CD4-positive, CD25-positive, alpha-beta regulatory T cell (primary cell): Measurements from ENCODE around the gene BCAN. TPM values are rescaled to one million over a fixed set of nuclear protein-coding genes. Genes with fewer than 3 reads are reported as not detected.

Experiments used
- ATAC-seq, 2 donors: fragments of 150-1000 bp; cut with Tn5 transposase; one replicate each; pipeline ENCODE4 v1.10.0; 2021; ENCODE audit warnings: low read depth in 2 of 2, moderate number of reproducible peaks in 2 of 2, moderate library complexity in 1 of 2
- DNase-seq, 3 donors: peaks; one replicate each; pipeline versions ENCODE4 v3.0.0 to v3.0.0-alpha.2; 2012 to 2022; ENCODE audit warnings: mixed read lengths in 1 of 3
- H3K27ac ChIP-seq: one replicate; pipeline ENCODE4 v1.7.0; 2013; ENCODE audit warnings: mild to moderate bottlenecking, low read length; ENCODE audit not compliant: insufficient read depth, poor library complexity, severe bottlenecking
- H3K27me3 ChIP-seq: one replicate; pipeline ENCODE4 v1.7.0; 2013; ENCODE audit warnings: low read length; ENCODE audit not compliant: control insufficient read depth, insufficient read depth
- H3K36me3 ChIP-seq: one replicate; pipeline ENCODE4 v1.7.0; 2013; ENCODE audit warnings: mild to moderate bottlenecking, low read length, moderate library complexity; ENCODE audit not compliant: control insufficient read depth, insufficient read depth
- H3K4me1 ChIP-seq: 2 replicates; pipeline ENCODE4 v1.7.0; 2013; ENCODE audit warnings: mild to moderate bottlenecking, low read length; ENCODE audit not compliant: insufficient read depth, control insufficient read depth, poor library complexity, severe bottlenecking
- H3K4me3 ChIP-seq: one replicate; pipeline ENCODE4 v1.7.0; 2013; ENCODE audit warnings: low read depth, mild to moderate bottlenecking, low read length, moderate library complexity
- H3K9me3 ChIP-seq, 2 experiments: 1 replicate in 1 of 2; 2 replicates in 1 of 2; pipeline ENCODE4 v1.7.0; 2013; ENCODE audit warnings: low read length in 2 of 2, mild to moderate bottlenecking in 1 of 2, moderate library complexity in 1 of 2; ENCODE audit not compliant: control insufficient read depth in 2 of 2
- H3K27ac Mint-ChIP-seq, 3 donors: one replicate each; pipeline ENCODE4 v1.8.0; 2020 to 2022; ENCODE audit warnings: mild to moderate bottlenecking in 3 of 3, mixed read lengths in 3 of 3, moderate library complexity in 2 of 3
- H3K27me3 Mint-ChIP-seq: one replicate; pipeline ENCODE4 v1.8.0; 2022; ENCODE audit warnings: mild to moderate bottlenecking, mixed read lengths
- H3K36me3 Mint-ChIP-seq: one replicate; pipeline ENCODE4 v1.8.0; 2020; ENCODE audit warnings: mixed read lengths
- H3K4me1 Mint-ChIP-seq, 4 donors: one replicate each; pipeline ENCODE4 v1.8.0; 2020 to 2022; ENCODE audit warnings: mixed read lengths in 4 of 4, mild to moderate bottlenecking in 1 of 4
- H3K4me3 Mint-ChIP-seq, 4 donors: one replicate each; pipeline ENCODE4 v1.8.0; 2020 to 2022; ENCODE audit warnings: mild to moderate bottlenecking in 4 of 4, mixed read lengths in 4 of 4, moderate library complexity in 3 of 4
- H3K9me3 Mint-ChIP-seq, 7 donors: one replicate each; pipeline ENCODE4 v1.8.0; 2020 to 2022; ENCODE audit warnings: mixed read lengths in 7 of 7, mild to moderate bottlenecking in 3 of 7, moderate library complexity in 2 of 7
- polyA plus RNA-seq, 4 donors: library from polyadenylated mRNA; unstranded; fragments of 300-500 nt; fragmentation: Illumina TruSeq; gene quantifications; one replicate each; pipeline ENCODE4 v1.2.3, GENCODE V29; 2021
- total RNA-seq: library from RNA; stranded (reverse); gene quantifications from one replicate; pipeline ENCODE4 v1.2.3, GENCODE V29; 2022

Gene BCAN
- total and polyA plus RNA-seq, 5 donors from 2014 or later: not detected

DNA sequence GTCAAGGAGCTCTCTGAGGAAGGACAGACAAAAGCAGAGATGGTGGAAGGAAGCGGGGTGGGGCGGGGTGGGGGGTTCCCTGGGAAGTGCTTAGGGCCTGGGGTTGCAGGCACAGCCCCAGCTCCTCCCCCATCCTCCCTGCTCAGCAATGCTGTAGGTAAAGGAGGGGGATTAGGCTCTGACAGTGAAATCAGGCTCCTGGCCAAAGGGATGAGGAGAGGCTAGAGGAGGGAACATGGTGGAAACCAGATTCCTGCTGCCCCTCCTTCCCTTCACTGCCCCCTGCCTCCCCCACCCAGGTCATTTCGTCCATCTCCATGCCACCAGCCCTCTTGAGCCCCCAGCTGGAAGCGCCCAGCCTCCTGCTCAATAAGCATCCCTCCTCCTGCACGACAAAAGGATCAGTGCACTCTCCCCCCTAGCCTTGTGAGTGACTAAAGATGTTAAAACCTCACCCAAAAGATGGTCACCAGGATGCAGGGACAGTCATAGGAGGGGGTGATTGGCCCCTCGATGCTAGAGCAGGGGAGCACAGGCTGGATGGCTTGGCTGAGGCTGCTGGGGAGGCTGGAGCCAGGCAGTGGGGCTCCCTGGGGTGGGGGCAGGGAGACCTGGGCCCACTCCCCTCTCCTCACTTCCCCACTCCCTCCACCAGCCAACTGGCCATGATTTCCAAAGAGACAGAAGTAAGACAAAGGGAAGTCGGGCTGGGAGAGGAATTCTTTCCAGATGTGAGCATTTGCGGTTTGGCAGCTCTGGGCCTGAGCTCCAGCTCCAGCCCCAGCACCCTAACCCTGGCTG, 65.7 kb downstream of the BCAN start:
- Histone ChIP-seq H3K27ac (no peak overlapping the region), H3K27me3 (peaks cover 9% of the 10 kb centered on the region), H3K9me3 (no peaks in the 10 kb centered on the region), H3K4me1 (peaks cover 31% of the 10 kb centered on the region), H3K4me3 (no peak overlapping the region), H3K36me3 (no peaks in the 10 kb centered on the region)
- Mint-ChIP-seq H3K4me1 (peaks cover 0 to 39% (median 17%) of the 10 kb centered on the region in 4 donors), H3K27me3 (peaks cover 38% of the 10 kb centered on the region), H3K36me3 (no peaks in the 10 kb centered on the region), H3K27ac (peak overlapping the region in 2 of 3 donors; percentile 74 to 94), H3K9me3 (no peaks in the 10 kb centered on the region), H3K4me3 (peak overlapping the region; percentile 80 to 88 (median 84))
- no peak for ATAC-seq
- no peak for DNase-seq

DNA sequence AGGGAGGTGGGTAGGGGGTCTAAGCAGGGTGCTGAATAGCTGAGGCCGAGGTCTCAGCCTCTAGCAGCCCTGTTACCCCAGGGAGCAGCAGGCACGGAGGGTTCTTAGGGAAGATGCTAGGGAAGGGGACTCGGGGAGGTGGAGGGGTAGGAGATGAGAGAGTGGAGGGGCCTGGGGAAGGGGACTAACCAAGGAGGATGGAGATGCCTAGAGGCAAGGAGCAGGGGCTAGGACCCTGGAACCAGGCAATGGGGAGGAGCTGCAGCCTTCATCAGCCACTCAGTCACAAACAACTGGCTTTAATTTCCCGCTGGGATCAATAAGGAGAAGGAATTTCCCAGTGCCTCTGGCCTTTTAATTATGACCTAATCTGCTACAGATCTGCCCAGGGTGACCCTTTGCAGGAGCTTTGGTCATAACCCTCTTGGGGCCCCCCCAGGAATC, 66.3 kb downstream of the BCAN start:
- Mint-ChIP-seq H3K27me3 (peaks cover 31% of the 10 kb centered on the region), H3K9me3 (no peaks in the 10 kb centered on the region), H3K36me3 (no peaks in the 10 kb centered on the region), H3K4me1 (peaks cover 0 to 39% (median 17%) of the 10 kb centered on the region in 4 donors), H3K4me3 (peak overlapping the region in 2 of 4 donors; percentile 69 to 80), H3K27ac (peak overlapping the region in 2 of 3 donors; percentile 74 to 80)
- no peak for DNase-seq
- H3K9me3 ChIP-seq: no peaks in the 10 kb centered on the region
- no peak overlapping the region for H3K27ac ChIP-seq
- H3K4me1 ChIP-seq: peaks cover 31% of the 10 kb centered on the region
- ATAC-seq: no peak
- peaks cover 9% of the 10 kb centered on the region for H3K27me3 ChIP-seq
- no peak overlapping the region for H3K4me3 ChIP-seq
- H3K36me3 ChIP-seq: no peaks in the 10 kb centered on the region

DNA sequence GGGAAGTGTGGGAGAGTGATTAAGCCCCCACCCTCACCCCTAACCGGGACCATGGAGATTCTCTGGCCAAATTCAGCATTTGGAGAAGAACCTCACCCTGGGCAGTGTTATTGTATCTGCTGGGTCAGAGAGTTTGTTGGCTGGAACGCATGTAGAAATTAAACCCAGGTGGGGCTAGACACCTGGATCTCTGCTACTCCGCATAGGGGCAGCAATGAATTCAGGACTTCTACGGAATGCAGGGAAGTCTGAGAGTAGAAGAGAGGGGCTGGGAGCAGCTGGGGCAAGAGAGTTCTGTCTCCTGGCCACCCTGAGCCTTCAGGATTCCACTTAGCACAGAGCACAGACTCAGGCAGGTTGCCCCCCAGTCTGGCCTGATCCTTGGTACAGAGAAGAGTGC, 67.1 kb downstream of the BCAN start:
- peak overlapping the region in 2 of 4 donors; percentile 36 to 69 for H3K4me3 Mint-ChIP-seq
- Histone ChIP-seq H3K27ac (no peak overlapping the region), H3K27me3 (peaks cover 6% of the 10 kb centered on the region), H3K4me3 (no peak overlapping the region), H3K9me3 (no peaks in the 10 kb centered on the region), H3K4me1 (peaks cover 31% of the 10 kb centered on the region), H3K36me3 (no peaks in the 10 kb centered on the region)
- H3K27ac Mint-ChIP-seq: peak overlapping the region in 2 of 3 donors; percentile 28 to 74
- no peaks in the 10 kb centered on the region for H3K36me3 Mint-ChIP-seq
- peaks cover 24% of the 10 kb centered on the region for H3K27me3 Mint-ChIP-seq
- no peak for DNase-seq
- ATAC-seq: no peak
- H3K4me1 Mint-ChIP-seq: peaks cover 0 to 36% (median 17%) of the 10 kb centered on the region in 4 donors
- no peaks in the 10 kb centered on the region for H3K9me3 Mint-ChIP-seq

Other genes with a start within 250 kb of the BCAN start
- gene MEF2D, start 141.3 kb upstream of the BCAN start, total RNA-seq: 186 TPM
- 10 to 100 TPM in 1 of 4 donors, 1 to 10 TPM in 3; 4.6 to 11.5 (median 6.4) TPM for gene MEF2D, start 141.3 kb upstream of the BCAN start, polyA plus RNA-seq
- gene IQGAP3, start 69.6 kb upstream of the BCAN start, total RNA-seq: 0.10 TPM
- under 1 TPM; 0.05 to 0.98 (median 0.41) TPM for gene IQGAP3, start 69.6 kb upstream of the BCAN start, polyA plus RNA-seq
- gene TTC24, start 62.4 kb upstream of the BCAN start, total RNA-seq: 2.3 TPM
- under 1 TPM in 3 of 4 donors, not detected in 1; 0.34 to 0.65 (median 0.35) TPM for gene TTC24, start 62.4 kb upstream of the BCAN start, polyA plus RNA-seq
- 29.2 TPM for gene NAXE, start 50.3 kb upstream of the BCAN start, total RNA-seq
- gene NAXE, start 50.3 kb upstream of the BCAN start, polyA plus RNA-seq: 100 to 1,000 TPM in 1 of 4 donors, 10 to 100 TPM in 3; 87.3 to 102 (median 92.2) TPM
- 27.5 TPM for gene GPATCH4, start 40.6 kb upstream of the BCAN start, total RNA-seq
- 10 to 100 TPM; 20.2 to 34.6 (median 27.6) TPM for gene GPATCH4, start 40.6 kb upstream of the BCAN start, polyA plus RNA-seq
- not detected for gene HAPLN2, start 22.7 kb upstream of the BCAN start, total RNA-seq
- gene HAPLN2, start 22.7 kb upstream of the BCAN start, polyA plus RNA-seq: not detected
- 0.10 TPM for gene NES, start 35.3 kb downstream of the BCAN start, total RNA-seq
- not detected for gene NES, start 35.3 kb downstream of the BCAN start, polyA plus RNA-seq
- gene CRABP2, start 63.5 kb downstream of the BCAN start, total RNA-seq: 5.1 TPM
- not detected for gene CRABP2, start 63.5 kb downstream of the BCAN start, polyA plus RNA-seq
- 19.0 TPM for gene METTL25B, start 86.4 kb downstream of the BCAN start, total RNA-seq
- gene METTL25B, start 86.4 kb downstream of the BCAN start, polyA plus RNA-seq: 1 to 10 TPM; 4.3 to 8.7 (median 7.2) TPM
- 76.7 TPM for gene ISG20L2, start 86.6 kb downstream of the BCAN start, total RNA-seq
- 10 to 100 TPM; 15.8 to 17.8 (median 17.0) TPM for gene ISG20L2, start 86.6 kb downstream of the BCAN start, polyA plus RNA-seq
- gene MRPL24, start 99.0 kb downstream of the BCAN start, total RNA-seq: 18.2 TPM
- 10 to 100 TPM; 72.5 to 86.4 (median 79.3) TPM for gene MRPL24, start 99.0 kb downstream of the BCAN start, polyA plus RNA-seq
- gene HDGF, start 109.6 kb downstream of the BCAN start, total RNA-seq: 87.6 TPM
- 10 to 100 TPM; 26.9 to 50.2 (median 36.7) TPM for gene HDGF, start 109.6 kb downstream of the BCAN start, polyA plus RNA-seq
- gene PRCC, start 125.4 kb downstream of the BCAN start, total RNA-seq: 67.8 TPM
- gene PRCC, start 125.4 kb downstream of the BCAN start, polyA plus RNA-seq: 10 to 100 TPM; 35.5 to 43.3 (median 36.4) TPM
- 158 TPM for gene SH2D2A, start 174.7 kb downstream of the BCAN start, total RNA-seq
- 10 to 100 TPM; 27.3 to 36.4 (median 31.2) TPM for gene SH2D2A, start 174.7 kb downstream of the BCAN start, polyA plus RNA-seq
- 0.07 TPM for gene INSRR, start 217.0 kb downstream of the BCAN start, total RNA-seq
- not detected for gene INSRR, start 217.0 kb downstream of the BCAN start, polyA plus RNA-seq
- 0.91 TPM for gene NTRK1, start 218.7 kb downstream of the BCAN start, total RNA-seq
- under 1 TPM in 3 of 4 donors, not detected in 1; 0.06 to 0.44 (median 0.10) TPM for gene NTRK1, start 218.7 kb downstream of the BCAN start, polyA plus RNA-seq